GM21717 (cell line): Measurements from ENCODE around the gene MPPED1.

ENCODE experiments used
- ATAC-seq: cut with Tn5 transposase; IDR thresholded peaks from one replicate; pipeline ENCODE4 v1.9.1; 2021; ENCODE audit warnings: mild to moderate bottlenecking, moderate library complexity; ENCODE audit not compliant: unreplicated experiment

The MPPED1 gene

DNA sequence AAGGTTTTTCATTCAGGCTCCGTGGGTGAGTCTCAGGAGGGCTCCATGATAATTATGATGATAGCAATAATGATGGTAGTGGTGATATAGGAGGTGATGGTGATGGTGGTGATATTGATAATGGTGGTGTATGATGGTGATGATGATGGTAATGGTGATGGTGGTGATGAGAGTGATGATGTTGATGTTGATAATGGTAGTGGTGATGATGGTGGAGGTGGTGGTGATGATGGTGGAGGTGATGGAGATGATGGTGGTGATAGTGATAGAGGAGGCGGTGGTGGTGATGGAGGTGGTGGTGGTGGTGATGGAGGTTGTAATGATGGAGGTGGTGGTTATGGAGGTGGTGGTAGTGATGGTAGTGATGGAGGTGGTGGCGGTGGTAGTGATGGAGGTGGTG lies 79.4 kb downstream of the MPPED1 start:
- ATAC-seq = no peak

DNA sequence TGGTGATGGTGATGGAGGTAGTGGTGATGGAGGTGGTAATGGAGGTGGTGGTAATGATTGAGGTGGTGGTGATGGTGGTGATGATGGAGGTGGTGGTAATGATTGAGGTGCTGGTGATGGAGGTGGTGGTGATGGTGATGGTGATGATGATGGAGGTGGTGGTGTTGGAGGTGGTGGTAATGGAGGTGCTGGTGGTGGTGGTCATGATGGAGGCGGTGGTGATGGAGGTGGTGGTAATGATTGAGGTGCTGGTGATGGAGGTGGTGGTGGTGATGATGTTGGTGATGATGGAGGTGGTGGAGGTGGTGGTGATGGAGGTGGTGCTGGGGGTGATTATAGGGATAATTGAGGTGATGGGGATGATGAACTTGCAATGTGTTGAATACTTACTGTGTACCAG lies 79.9 kb downstream of the MPPED1 start:
- ATAC-seq = no peak

GRCh38 chr22:43493297-43493696 lies 81.5 kb downstream of the MPPED1 start:
- no peak for ATAC-seq

DNA sequence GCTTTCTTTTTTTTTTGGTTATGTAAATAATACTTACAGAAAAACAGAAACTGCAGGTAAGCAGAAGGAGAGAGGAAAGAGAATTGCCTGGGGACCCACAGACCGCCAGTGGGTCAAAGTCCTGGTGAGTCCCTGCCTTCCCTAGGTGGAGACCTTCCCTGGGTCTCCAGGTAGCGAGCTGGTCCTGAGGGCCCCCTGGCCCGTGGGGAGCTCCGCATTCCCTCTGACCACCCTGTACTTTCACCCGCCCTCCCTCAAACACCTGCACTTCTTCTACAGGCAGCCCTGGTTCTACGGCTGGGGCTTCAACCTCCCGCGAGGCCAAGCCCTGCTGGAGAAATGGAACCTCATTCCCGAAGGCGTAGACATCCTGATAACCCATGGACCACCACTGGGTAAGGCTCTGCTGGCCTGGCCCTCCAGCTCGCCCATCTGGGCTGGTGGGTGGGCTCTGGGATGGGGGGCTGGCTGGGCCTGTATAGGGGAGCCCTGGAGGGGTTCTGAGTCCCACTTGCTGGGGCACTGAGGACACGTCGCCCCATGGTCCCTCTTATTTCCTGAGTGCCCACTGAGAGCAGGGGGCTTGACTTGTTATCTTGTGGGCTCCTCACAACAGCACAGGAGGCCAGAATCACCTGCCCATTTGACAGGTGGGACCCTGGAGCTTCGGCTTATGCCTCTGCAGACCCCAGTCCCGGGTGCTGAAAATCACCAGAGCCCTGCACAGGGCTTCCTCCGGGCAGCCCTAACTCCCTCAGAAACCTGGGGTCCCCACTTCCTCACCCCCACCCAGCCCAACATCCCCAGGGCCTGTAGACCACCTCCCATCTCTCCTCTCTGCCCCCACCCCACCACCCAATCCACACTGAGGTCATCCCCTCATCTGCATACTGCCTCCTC lies 86.4 kb downstream of the MPPED1 start:
- ATAC-seq = no peak

DNA sequence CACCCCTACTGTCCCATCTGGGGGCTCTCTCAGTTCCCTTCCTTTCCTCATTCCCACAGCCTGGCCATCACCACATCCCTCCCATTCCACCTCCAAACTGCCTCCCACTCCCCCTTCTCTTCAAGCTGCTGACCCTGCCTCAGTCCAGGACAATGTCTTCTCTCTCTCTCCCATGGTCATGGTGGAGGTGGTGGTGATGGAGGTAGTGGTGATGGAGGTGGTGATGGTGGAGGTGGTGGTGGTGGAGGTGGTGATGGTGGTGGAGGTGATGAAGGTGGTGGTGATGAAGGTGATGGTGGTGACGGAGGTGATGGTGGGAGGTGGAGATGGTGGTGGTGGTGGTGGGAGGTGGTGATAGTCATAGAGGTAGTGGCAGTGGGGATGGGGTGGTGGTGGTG lies 87.0 kb downstream of the MPPED1 start:
- no peak for ATAC-seq

DNA sequence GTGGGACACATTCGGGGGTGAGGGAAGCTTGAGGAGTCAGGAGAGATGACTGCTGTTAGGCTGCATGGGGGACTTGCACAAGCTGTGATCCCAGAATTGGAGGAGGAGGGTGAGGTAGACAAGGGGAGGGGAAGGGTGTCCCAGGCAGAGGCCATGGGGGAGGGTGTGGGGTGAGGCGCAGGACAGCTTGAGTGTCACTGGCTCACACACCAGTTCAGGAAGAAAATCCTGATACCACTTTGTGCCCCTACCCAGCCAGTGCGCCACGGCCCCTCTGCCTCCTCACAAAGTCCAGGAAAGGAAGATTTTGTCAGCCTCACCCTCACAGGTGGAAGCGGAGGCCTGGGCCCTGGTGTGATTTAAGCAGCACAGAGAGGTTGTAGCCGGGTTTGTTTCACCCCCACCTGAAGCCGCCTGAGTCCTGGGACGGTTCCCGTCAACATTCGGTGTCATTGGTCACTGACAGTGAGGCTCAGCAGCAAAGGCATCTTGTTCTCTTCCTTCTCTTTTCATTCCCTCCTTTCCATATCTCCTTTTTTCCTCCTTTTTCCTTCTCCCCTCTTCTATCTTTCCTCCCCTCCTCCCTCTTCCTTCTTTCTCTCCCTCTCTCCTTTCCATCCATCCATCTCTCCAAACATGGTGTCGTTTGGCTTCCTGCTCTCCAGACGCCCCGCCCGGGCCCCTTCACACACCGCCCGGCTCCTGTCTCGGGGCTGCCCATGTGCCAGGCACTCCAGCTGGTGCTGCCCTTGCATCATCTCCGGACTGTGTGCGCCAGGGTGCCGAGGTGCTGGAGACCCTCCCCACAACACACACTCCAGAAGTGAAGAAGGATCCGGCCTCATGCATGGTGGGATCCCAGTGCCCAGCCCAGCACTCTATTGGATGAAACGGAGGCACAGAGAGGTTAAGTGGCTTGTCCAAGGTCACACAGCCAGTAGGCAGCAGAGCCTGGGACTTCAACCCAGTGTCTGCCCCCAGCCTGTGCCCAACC lies 89.3 kb downstream of the MPPED1 start:
- ATAC-seq = no peak

DNA sequence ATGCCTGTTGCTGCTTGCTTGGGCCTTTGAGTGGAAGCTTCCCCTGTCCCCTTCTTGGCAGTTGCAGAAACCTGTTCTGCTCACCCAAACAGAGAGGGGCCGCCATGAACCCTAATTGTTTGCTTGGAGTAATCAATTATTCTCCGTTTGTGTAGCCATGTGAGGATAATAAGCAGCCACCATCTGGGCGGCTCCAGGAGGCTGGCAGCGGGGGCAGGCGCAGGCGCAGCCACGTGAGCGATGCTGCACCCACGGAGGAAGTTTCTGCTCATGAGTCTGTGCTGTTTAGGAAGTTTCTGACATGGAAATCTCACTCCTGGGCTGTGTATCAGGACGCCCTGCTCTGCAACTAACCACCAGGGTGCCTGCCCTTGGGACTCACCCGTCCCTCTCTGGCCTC lies 90.1 kb downstream of the MPPED1 start:
- ATAC-seq = no peak

GRCh38 chr22:43502306-43502874 lies 90.6 kb downstream of the MPPED1 start:
- no peak for ATAC-seq

DNA sequence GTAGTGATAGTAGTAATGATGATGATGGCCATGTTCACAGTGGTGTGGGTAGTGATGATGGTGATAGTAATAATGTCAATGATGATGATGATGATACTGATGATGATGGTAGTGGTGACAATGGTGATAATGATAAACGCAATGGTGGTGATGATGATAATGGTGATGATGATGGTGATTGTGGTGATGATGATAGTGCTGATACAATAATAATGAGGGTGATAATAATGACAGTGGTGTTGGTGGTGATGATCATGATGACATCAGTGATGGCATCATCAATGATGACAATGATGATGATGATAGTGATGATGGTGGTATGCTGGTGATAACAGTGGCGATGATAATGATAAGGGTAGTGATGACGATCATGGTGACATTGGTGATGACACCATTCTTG lies 92.3 kb downstream of the MPPED1 start:
- no peak for ATAC-seq

DNA sequence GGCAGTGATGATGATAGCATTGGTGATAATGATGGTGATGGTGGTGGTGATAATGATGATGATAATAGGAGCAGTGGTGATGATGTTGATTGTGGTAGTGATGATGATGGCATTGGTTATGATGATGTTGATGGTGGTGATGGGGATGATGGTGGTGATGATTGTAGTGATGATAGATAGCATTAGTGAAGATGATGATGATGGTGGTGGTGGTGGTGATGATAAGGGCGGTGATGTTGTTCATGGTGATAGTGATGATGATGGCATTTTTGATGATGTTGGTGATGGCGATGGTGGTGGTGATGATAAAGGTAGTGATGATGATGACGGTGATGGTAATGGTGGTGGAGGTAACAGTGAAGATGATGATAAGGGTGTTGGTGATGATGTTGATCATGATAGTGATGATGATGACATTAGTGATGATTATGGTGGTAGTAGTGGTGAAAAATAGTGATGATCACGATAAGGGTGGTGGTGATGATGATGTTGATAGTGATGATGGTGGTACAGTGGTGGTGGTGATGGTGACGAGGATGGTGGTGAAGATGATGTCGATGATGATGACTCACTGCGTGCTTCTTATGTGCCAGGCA lies 93.0 kb downstream of the MPPED1 start:
- ATAC-seq = no peak

GRCh38 chr22:43505423-43505822 lies 93.6 kb downstream of the MPPED1 start:
- no peak for ATAC-seq

GRCh38 chr22:43505896-43506295 lies 94.1 kb downstream of the MPPED1 start:
- no peak for ATAC-seq

DNA sequence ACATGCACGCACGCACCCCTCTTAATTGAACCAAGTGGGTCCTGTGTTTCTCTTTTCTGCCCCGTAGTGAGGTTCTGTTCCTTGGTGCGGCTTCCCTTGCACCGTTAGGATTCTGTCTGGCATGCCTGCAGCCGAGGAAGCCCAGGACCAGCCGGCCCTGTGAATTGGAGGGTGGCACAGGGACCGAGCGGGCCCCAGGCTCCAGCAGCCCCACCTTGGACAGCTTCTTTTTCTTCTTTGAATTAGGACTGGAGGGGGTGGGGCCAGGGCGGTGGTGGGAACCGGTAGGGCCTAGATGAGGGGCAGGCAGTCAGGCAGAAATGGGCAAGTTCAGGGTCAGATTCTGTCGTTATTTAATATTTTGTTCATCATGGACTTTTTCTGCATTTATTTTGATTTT lies 94.7 kb downstream of the MPPED1 start:
- no peak for ATAC-seq

DNA sequence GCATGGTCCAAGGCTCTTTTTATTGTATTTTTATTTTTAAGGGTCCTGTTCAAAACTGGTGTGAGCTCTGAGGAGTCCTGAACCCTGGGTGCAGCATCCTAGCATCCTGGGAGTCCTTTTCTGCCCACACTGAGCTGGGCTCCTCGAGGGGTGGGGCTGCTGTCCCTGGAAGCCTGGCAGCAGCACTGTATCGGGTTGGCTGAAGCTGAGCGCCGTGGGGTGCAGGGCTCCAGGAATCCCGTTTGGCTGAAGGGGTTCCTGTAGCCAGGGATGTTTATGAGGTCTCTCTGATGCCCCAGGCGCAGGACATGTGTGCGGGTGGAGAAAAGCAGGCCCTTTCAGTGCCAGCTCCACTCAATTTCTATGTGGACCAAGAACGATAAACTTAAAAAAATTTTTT lies 95.4 kb downstream of the MPPED1 start:
- ATAC-seq = no peak

DNA sequence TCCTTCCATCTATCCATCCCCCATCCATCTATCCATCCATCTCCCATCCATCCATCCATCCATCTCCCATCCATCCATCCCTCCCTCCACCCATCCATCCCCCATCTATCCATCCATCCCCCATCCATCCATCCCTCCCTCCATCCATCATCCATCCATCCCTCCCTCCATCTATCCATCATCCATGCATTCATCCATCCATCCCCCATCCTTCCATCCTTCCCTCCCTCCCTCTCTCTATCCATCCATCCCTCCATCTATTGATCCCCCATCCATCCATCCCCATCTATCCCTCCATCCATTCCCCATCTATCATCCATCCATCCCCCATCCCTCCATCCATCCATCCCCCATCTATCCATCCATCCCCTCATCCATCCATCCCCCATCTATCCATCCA lies 96.7 kb downstream of the MPPED1 start:
- ATAC-seq = no peak

DNA sequence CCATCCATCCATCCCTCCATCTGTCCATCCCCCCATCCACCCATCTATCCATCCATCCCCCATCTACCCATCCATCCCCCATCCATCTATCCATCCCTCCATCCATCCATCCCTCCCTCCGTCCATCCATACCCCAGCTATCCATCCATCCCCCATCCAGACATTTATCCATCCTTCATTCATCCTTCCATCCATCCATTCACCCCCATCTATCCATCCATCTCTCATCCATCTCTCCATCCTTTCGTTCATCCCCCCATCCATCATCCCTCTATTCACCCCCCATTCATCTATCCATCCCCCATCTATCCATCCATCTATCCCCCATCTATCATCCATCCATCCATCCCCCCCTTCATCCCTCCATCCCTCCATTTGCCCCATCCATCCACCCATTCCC lies 97.5 kb downstream of the MPPED1 start:
- no peak for ATAC-seq

- no peak for ATAC-seq
Measured at GRCh38 chr22:43510281-43511070, 98.7 kb downstream of the MPPED1 start.

- ATAC-seq = no peak
Measured at GRCh38 chr22:43511276-43511910, 99.6 kb downstream of the MPPED1 start.

GRCh38 chr22:43512279-43512678 lies 100.5 kb downstream of the MPPED1 start:
- no peak for ATAC-seq
